Measurements from ENCODE around the gene GABARAP. TPM values are rescaled to one million over a fixed set of nuclear protein-coding genes. Genes with fewer than 3 reads are reported as not detected.

The GABARAP gene
- total RNA-seq, 4 donors from 2014 or later, result 172 to 384 (median 197) TPM

DNA sequence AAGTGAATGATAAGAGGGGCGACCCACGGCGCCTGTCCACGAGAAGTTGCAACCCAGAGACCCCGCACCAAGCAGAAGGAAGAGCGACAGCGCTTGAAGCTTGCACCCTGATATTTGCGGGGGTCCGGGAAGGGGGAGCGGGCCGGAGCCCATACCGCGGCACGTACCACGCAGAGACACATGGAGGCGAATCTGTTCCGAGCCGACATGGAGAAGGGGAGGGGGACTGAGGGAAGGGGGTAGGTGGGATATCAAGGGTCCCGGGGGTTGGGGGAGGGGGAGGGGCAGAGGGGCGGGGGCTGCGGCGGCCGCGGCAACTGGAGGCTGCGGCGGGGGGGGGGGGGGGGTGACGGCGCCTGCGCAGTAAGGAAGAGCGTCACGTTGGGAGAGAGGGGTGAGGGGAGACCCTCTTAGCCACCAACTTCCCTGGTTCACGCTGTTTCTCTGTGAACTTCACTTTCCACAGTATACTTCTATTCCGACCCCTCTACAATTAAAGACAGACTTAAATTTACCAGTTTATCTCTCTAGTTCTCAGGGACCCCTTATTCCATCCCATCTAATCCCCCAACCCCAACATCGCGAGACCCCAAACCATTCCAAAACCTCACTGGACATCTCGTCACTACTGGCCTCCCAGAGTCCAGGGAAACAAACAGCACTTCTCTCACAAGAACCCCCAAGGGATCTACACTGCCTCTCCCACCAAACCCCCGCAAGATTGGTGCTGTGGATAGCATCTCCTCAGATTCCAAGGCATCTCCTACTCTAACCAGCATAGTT, 30.6 kb downstream of the GABARAP start:
- no peak for DNase-seq
- no peaks in the 10 kb centered on the region for H3K36me3 ChIP-seq
- H3K4me1 ChIP-seq, result peaks cover 17 to 47% (median 23%) of the 10 kb centered on the region in 3 donors
- H3K4me3 ChIP-seq, result no peak overlapping the region
- intact Hi-C loops (cut with DNase I), result no loop called here
- no peaks in the 10 kb centered on the region for H3K9me3 ChIP-seq
- no peak overlapping the region for H3K27ac ChIP-seq
- 44 to 59% methylated on average over 12 to 34 of the region's 37 CpGs for WGBS, 2 donors
- no peaks in the 10 kb centered on the region for H3K27me3 ChIP-seq
- TF ChIP-seq, protein P1, sequence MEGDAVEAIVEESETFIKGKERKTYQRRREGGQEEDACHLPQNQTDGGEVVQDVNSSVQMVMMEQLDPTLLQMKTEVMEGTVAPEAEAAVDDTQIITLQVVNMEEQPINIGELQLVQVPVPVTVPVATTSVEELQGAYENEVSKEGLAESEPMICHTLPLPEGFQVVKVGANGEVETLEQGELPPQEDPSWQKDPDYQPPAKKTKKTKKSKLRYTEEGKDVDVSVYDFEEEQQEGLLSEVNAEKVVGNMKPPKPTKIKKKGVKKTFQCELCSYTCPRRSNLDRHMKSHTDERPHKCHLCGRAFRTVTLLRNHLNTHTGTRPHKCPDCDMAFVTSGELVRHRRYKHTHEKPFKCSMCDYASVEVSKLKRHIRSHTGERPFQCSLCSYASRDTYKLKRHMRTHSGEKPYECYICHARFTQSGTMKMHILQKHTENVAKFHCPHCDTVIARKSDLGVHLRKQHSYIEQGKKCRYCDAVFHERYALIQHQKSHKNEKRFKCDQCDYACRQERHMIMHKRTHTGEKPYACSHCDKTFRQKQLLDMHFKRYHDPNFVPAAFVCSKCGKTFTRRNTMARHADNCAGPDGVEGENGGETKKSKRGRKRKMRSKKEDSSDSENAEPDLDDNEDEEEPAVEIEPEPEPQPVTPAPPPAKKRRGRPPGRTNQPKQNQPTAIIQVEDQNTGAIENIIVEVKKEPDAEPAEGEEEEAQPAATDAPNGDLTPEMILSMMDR (IDR thresholded peaks at IDR 0.05), result no peak
- TF ChIP-seq POLR2A (IDR thresholded peaks at IDR 0.05), result no peak

DNA sequence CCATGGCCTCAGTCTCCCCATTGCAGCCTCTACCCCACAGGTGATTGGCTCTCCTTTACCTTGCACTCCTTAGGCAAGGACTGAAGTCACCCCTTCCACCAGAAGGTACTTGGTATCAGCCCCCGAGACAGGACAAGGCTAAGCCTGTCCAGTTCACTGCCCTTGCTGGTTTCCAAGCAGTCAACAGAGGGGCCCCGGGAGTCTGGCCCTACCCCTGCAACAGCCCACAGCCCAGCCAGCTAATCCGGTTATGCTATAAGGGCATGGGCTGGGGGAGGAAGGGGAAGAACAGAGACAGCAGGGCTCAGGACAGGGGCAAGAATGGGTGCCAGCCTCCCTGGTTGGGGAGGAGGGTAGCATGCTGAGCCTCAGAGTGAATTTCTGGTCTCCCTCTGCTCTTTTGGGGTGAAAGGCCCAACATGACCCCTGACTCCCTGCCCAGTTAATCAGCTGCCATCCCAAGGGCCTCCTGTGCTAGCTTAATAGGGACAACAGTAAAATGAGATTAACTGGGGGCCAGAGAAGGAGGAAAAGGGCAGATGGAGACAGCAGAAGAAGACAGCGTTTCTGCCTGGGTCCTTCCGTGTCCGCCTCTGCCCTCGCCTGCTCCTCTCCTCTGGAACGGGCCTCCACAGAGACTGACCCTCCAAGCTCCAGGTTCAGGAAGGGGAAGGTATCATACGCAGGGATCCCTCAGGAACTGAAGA, 33.3 kb downstream of the GABARAP start:
- TF ChIP-seq POLR2A (IDR thresholded peaks at IDR 0.05), result no peak
- TF ChIP-seq, protein P1 (IDR thresholded peaks at IDR 0.05), result no peak
- peaks cover 3 to 38% (median 10%) of the 10 kb centered on the region in 3 donors for H3K4me1 ChIP-seq
- DNase-seq, result no peak
- WGBS, 2 donors, result 83 to 92% methylated on average over 8 of the region's 9 CpGs
- no peaks in the 10 kb centered on the region for H3K27me3 ChIP-seq
- no peaks in the 10 kb centered on the region for H3K36me3 ChIP-seq
- no peak overlapping the region for H3K27ac ChIP-seq
- intact Hi-C loops (cut with DNase I), result no loop called here
- H3K9me3 ChIP-seq, result no peaks in the 10 kb centered on the region
- H3K4me3 ChIP-seq, result no peak overlapping the region

DNA sequence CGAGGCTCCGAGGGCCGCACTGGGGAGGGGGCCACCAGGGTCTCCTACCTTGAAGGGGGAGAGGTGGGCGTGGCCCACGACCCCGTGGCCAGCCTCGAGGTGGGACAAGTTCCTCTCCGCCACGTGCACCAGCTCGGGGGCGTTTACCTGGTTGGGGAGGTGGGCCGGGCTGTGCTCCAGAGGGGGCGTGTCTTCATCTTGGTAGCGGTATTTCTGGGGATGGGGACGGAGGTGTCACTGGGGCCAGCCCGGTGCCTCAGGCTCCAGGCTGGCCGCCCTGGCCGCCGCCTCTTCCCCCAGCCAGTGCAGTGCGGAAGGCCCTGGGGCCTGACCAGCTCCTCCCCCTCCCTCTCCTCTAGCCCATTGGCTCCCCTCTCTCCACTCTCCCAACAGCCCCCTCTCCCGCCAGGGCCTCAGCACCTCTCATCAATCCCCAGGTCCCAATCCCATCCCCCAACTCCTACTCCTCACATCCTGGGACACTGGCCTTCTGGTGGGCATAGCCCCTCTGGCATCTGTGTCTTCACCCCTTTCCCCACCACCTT, 34.1 kb downstream of the GABARAP start:
- 83 to 84% methylated on average over 6 to 8 of the region's 21 CpGs for whole genome bisulfite sequencing, 2 donors
- H3K4me1 ChIP-seq, result peaks cover 3 to 31% (median 10%) of the 10 kb centered on the region in 3 donors
- H3K4me3 ChIP-seq, result no peak overlapping the region
- H3K27ac ChIP-seq, result no peak overlapping the region
- DNase-seq, result no peak
- no peaks in the 10 kb centered on the region for H3K27me3 ChIP-seq
- TF ChIP-seq POLR2A (IDR thresholded peaks at IDR 0.05), result no peak
- TF ChIP-seq, protein P1 (IDR thresholded peaks at IDR 0.05), result no peak
- intact Hi-C loops (cut with DNase I), result no loop called here
- H3K9me3 ChIP-seq, result no peaks in the 10 kb centered on the region
- peaks cover 0 to 7% (median 3%) of the 10 kb centered on the region in 3 donors for H3K36me3 ChIP-seq

DNA sequence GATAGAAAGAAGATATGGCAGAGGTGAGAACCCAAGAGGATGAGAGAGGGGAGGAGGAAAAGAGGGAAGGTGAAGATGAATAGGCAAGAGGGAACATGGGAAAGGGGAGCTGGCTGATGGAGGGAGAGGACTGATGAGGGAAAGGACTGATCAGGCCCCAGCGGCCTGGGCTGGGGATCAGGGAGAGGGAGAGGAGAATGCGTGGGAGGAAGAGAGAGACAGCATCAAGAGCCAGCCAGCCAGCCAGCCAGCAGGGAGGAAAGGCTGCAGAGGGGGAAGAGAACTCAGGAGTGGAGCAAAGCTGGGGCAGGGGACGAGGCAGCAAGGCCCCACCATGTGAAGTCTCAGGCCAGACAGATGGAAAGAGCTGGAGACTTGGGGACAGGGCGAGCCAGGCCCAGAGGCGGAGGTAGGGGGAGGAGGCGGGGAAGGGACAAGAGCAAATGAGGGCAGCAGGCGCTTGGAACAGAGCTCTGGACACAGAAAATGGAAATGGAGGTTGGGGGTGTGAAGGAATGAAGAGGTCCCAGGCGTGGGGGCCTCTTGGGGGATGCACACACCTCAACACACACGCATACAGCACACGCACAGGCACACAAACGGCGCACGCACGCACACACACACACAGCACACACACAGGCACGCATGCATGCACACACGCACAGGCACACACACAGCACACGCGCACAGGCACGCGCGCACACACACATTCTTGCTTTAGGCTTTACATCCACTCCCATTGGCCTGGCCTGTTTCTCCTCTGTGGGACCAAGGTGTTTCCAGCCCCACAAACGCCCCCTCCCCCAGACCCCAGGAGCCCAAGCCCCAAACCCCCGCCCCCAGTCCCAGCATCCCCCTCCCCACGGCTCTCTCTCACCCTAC, 34.9 kb downstream of the GABARAP start:
- Histone ChIP-seq H3K27me3 (no peaks in the 10 kb centered on the region), H3K9me3 (no peaks in the 10 kb centered on the region), H3K36me3 (peaks cover 0 to 15% (median 7%) of the 10 kb centered on the region in 3 donors), H3K4me1 (peaks cover 3 to 31% (median 10%) of the 10 kb centered on the region in 3 donors), H3K27ac (no peak overlapping the region), H3K4me3 (no peak overlapping the region)
- 77 to 87% methylated on average over 17 to 20 of the region's 24 CpGs for WGBS, 2 donors
- TF ChIP-seq, protein P1 (IDR thresholded peaks at IDR 0.05), result no peak
- no peak for TF ChIP-seq POLR2A (IDR thresholded peaks at IDR 0.05)
- no peak for DNase-seq
- intact Hi-C loops (cut with DNase I), result no loop called here
